ENCODE data around the gene UPK3A.
"Not testable (repeated sequence)": the region's sequence is repeated elsewhere in the genome, so short reads cannot be mapped to it uniquely, and the experiment has no call there.

The UPK3A gene

DNA sequence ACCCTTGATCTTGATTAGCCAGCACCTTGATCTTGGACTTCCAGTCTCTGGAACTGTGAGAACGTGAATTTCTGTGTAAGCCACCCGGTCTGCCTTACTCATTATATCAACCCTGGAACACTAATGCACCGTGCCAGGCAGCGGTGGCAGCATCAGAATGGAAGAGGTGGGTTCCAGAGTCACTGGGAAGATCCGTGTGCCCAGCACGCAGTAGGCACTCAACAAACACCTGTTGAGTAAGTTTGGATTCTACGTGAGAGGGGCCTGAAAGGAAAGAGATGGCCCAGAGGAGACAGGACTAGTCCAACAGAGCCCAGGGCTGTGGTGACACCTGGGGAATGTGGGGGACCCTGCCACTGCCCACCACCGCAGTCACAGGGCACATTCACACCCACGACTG lies 6.6 kb upstream of the UPK3A start:
- DNase-seq, result no peak

DNA sequence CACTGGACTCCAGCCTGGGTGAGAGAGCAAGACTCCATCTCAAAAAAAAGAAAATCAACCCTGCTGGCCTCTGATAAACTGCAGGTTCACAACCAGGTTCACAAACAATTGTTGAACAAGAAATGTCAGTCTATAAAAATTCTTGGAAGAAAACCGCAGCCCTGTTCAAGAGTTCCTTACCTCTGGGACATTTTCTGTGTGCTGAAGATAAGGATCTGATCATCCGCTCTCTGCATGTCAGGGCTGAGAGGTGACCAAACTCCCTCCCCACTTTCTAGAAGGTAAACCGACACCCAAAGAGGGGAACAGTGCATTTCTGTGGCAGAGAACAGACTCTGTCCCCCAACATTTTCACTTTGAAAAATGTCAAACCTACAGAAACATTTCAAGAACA lies 4.2 kb upstream of the UPK3A start:
- no peak for DNase-seq

DNA sequence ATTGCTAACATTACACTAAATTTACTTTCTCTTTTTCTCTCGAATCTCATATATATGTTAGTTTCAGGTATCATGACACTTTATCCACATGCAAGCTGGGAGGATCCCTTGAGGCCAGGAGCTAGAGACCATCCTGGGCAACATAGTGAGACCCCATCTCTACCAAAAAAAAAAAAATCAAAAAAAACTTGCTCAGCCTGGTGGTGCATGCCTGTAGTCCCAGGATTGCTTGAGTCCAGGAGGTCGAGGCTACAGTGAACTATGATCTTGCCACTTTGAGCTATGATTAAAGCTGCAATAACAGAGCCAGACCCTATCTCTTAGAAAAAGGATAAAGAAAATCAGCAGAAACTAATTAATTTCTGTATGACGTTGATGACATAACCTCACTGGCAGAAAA lies 3.7 kb upstream of the UPK3A start:
- no peak for DNase-seq

DNA sequence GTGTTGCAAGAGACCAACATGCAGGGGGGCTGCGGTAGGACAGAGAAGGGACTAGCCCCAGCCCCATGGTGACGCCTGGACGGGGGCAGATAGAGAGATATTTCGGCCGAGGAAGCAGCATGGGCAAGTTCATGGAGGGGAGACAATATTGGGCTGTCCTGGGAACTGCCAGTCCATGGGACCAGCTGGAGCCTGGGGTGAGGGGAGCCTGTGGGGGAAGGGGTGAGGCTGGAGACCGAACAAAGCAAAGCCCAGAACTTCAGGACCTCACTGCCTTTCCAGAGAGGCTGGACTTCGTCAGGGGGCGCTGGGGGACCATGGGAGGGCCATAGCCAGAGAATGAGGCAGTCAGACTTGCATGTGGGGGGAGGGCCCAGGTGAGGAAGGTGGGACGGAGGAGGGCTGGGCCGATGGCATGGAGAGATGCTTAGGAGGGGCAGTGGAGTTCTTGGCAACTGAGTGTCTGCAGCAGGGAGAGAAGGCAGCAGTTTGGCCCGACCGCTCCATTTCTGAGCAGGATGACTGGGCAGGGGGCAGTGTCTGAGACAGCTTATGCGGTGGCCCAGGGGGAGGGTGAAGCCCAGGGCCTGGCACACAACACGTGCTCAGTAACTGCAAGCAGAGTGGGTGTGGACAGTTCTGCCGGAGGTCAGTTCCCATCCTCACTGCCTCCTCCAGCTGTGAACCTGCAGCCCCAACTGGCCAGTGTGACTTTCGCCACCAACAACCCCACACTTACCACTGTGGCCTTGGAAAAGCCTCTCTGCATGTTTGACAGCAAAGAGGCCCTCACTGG lies 712 bp downstream of the UPK3A start:
- DNase-seq, result no peak

DNA sequence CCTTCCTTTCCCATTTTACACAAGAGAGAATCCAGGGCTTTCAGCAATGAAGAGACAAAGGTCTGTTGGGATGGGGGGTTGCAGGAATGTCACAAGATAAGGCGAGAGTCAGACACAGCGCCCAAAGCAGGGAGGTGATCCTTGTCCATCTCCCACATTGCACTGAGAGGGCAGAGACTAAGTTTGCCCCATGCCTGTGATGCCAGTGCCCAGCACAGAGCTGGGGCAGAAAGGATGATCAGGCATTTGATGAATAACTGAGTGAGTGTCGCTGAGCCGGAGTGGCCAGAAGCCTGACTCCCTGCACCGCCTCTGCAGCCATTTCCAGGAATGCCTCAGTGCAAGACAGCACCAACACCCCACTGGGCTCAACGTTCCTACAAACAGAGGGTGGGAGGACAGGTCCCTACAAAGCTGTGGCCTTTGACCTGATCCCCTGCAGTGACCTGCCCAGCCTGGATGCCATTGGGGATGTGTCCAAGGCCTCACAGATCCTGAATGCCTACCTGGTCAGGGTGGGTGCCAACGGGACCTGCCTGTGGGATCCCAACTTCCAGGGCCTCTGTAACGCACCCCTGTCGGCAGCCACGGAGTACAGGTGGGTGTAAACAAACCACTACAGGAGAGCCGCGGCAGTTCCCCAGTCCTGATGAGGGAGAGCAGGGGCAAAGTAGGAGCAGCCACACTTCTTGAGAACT lies 2.3 kb downstream of the UPK3A start:
- no peak for DNase-seq

DNA sequence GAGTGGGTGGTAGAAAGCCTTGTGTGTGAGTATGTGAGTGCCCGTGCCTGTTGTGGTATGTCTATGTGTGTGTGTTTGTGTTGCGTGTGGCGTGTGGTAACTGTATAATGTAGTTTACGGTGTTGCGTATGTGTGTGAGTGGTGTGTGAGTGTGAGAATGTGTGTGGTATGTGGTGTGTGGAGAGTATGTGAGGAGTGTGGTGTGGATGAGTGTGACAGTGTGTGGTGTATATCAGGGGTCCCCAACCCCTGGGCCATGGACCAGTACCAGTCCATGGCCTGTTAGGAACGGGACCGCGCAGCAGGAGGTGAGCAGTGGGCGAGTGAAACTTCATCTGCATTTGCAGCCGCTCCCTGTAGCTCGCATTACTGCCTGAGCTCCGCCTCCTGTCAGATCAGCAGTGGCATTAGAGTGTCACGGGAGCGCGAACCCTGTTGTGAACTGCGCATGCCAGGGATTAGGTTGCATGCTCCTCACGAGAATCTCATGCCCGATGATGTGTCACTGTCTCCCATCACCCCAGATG lies 5.7 kb downstream of the UPK3A start:
- DNase-seq, result peak in 2 of 56 donors; percentile 10 to 11

DNA sequence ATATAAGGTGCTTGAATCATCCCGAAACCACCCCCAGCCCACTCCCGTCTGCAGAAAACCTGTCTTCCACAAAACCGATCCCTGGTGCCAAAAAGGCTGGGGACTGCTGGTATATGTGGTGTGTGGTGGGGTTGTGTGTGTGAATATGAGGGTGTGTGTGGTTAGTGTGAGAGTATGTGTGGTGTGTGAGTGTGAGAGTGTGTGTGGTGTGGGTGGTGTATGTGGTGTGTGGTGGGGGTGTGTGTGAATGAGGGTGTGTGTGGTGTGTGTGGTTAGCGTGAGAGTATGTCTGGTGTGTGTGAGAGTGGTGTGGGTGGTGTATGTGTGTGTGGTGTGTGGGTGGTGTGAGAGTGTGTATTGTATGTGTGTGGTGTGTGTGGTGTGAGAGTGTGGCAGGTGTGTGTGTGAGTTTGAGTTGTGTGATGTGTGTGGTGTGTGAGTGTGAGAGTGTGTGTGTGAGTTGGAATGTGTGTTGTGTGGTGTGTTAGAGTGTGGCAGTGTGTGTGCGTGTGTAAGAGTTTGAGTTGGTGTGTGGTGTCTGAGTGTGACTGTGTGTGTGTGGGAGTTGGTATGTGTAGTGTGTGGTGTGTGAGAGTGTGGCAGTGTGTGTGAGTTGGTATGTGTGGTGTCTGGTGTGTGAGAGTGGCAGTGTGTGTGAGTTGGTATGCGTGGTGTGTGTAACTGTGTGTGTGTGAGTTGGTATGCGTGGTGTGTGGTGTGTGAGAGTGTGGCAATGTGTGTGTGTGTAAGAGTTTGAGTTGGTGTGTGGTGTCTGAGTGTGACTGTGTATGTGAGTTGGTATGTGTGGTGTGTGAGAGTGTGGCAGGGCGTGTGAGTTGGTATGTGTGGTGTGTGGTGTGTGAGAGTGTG lies 6.5 kb downstream of the UPK3A start:
- no peak for DNase-seq

DNA sequence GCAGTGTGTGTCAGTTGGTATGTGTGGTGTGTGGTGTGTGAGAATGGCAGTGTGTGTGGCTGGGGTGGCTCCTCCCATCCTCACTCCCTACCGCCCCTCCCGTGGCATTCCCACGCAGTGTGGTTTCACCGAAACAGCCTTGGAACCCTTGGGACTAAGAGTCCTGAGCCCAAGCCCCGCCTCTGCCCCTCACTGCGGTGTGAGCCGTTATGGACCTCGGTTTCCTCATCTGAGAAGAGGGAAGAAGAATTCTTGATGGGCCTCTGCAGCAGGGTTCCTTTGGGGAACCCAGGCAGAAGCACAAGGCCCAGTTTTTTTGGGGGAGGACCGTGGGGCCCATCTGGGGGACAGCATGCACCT lies 7.2 kb downstream of the UPK3A start:
- DNase-seq, result no peak

DNA sequence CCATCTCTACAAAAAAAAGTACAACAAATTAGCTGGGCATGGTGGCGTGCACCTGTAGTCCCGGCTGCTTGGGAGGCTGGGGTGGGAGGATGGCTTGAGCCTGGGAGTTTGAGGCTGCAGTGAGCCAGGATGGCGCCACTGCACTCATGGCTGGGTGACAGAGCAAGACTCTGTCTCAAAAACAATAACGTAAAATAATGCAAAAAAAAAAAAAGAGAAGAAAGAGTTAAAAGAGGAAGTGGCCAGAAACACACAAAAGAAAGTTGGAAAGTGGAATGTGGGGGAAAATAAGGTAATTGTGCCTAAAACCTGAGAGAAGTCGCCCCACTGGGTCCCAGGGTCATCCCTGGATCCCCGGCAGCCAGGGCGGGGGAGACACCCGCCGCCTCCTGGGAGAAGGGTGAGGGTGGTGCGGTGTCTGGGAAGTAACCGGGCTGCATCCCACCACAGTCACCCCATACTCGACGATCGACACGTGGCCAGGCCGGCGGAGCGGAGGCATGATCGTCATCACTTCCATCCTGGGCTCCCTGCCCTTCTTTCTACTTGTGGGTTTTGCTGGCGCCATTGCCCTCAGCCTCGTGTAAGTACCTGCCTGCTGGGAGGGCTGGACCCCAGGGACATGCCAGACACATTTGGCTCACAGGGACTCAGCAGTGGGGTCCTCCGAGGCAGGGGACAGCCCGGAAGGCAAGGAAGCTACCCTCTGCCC lies 8.1 kb downstream of the UPK3A start:
- peak in 1 of 56 donors; percentile 13 for DNase-seq

DNA sequence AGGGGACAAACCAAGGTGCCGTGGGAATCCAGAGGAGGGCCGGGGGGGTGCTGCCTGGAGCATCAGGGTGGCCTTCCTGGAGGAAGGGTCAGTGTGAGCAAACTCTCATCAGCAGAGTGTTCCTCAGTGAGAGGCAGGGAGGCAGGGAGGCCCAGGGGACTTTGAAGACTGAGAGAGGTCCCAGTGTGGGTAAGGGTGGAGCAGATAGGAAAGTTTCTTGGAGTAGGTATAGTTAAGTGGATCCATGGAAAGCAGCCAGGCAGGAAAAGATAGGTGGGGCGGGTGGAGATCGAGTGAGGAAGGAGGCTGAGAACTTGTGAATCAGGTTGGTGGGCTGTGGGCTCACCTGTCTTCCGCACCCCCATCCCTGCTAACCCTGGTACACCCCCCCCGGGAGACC lies 9.3 kb downstream of the UPK3A start:
- DNase-seq, result no peak

DNA sequence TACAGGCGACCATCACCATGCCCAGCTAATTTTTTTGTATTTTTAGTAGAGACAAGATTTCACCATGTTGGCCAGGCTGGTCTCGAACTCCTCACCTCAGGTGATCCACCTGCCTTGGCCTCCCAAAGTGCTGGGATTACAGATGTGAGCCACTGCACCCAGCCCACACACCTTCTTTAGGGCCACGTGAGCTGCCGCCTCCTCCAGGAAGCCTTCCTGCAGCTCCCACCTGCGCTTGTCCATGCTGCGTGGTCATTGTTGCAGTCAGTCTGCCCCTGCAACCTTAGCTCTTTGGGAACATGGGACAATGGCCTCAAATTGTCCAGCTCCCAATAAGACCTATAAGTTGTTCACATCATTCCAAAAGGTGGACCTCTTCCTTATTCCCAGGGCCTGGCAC lies 10.3 kb downstream of the UPK3A start:
- DNase-seq, result not testable (repeated sequence)

DNA sequence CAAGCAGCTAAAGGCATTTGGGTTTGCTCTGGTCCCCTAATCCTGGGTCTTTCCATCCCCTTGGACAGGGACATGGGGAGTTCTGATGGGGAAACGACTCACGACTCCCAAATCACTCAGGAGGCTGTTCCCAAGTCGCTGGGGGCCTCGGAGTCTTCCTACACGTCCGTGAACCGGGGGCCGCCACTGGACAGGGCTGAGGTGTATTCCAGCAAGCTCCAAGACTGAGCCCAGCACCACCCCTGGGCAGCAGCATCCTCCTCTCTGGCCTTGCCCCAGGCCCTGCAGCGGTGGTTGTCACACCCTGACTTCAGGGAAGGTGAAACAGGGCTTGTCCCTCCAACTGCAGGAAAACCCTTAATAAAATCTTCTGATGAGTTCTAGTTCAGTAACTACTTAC lies 10.7 kb downstream of the UPK3A start:
- DNase-seq, result no peak

DNA sequence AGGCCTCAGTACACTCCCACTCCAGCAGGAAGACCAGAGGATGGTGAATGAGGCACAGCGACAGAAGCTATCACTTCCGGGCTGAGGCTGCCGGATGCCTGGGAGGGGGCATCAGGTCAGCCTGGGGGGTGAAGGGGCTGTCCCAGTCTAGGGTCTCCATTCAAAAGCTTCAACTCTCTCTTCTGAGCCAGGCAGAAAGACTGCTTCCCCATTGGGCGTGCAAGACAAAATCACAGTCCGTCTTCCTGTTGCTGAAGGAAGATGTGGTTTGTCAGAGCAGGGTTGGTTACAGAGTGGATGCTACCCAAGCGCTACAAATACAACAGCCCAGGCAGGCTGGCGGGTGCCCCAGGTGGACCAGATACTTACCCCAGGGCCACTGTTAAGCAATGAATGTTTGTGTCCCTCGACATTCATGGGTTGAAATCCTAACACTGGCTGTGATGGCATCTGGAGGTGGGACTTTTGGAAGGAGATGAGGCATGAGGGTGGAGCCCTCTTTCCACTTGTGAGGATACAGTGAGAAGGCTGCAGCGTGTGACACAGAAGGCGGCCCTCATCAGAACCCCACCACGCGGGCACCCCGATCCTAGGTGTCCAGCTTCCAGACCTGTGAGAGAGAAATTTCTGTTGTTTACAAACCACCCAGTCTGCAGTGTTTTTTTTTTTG lies 12.0 kb downstream of the UPK3A start:
- DNase-seq, result no peak

DNA sequence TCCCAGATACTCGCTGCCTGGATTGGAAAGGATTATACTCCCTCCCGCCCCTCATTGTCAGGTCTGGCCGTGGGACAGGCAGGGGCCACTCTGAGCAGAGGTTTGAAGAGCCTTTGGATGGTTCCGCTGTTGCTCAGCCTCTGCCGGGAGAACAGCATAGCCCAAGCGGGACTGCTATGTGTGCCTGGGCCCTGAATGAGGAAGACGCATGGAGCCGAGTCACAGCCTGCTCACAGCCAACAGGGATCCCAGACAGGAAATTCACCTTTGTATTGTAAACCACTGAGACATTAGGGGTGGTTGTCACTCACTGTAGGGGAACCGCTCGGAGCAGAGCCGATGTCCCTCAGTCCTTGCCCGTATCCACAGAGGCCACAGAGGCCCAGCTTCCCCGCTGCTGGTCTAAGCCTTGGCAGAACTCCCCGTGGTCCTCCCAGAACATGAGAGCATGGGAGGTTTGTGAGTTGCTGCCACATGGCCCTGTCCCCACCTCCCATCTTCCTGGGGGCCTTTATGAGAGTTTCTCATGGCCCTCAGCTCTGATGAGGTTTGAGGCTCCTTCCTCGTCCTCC lies 14.3 kb downstream of the UPK3A start:
- DNase-seq, result no peak

DNA sequence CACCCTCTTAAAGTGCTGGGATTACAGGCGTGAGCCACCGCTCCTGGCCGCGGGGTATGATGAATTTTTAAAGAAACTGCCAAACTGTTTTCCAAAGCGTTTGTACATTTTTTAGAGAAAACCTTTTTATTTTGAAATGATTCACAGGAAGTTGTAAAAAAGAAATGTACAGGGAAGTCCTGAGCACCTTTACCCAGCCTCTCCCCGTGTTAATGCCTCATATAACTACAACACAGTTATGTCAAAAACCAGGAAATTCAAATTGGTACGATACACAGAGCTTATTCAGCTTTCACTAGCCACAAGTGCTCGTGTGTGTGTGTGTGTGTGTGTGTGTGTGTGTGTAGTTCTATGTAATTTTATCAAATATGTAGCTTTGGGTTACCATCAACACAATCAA lies 18.0 kb downstream of the UPK3A start:
- DNase-seq, result no peak

DNA sequence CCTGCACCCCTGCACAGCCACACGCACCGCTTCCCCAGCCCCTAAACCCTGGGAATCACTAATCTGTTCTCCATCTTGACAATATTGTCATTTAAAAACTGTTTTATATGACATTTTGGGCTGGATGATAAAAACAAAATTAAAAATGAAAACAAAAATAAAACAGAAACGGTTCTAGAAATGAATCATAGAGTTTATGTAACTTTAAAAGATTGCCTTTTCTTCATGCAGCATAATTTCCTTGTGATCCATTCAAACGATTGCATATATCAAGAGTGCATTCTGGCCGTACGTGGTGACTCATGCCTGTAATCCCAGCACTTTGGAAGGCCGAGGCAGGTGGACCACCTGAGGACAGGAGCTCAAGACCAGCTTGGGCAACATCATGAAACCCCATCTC lies 18.4 kb downstream of the UPK3A start:
- no peak for DNase-seq

DNA sequence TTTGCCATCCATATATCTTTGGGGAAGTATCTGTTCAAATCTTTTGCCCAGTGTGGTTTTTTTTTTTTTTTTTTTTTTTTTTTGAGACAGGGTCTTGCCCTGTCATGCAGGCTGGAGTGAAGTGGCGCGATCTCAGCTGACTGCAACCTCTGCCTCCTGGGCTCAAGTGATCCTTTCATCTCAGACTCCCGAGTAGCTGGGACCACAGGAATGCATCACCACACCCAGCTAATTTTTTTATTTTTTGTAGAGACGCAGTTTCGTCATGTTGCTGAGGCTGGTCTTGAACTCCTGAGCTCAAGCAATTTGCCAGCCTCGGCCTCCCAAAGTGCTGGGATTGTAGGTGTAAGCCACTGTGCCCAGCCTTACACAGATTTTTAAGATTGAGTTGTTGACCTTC lies 20.2 kb downstream of the UPK3A start:
- no peak for DNase-seq

DNA sequence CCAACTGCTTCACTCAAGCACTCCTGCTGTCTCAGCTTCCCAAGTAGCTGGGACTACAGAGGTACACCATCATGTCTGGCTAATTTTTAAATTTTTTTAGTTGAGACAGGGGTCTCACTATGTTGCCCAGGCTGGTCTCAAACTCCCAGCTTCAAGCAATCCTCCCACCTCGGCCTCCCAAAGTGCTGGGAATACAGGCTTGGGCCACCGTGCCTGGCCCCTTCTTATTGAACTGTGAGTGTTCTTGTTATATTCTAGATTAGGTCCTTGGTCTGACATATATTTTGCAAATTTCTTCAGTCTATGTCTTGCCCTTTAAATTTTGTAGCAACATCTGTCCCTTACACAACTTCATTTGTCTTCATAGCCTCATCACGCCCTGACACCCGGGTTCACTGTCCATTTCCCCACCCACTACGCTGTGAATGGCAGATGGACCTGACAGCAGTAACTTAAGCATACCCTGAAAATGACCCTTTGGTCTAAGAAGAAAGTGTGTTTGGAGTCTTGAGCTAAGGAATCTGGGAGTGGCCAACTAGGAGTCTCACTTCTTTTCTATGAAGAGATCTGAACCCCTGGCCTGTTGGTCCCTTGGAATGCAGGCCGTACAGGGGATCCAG lies 20.8 kb downstream of the UPK3A start:
- no peak for DNase-seq

DNA sequence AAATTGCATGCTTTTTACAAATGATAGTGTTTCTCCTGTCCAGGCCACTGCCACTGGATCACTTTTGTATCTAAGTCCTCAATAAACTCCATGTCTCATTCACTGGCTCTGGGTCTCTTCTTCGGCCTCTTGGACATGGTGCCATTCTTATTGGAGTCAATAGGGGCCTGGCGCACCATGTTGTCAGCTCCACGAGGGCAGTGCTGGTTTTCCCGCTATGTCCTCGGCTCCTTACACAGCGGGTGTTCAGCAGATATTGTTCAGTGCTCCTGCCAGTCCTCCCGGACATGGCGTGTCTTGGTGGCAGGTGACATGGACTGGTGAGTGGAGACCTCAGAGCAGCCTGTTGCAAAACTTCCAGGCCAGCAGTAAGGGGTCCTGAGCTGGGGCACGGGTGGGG lies 21.4 kb downstream of the UPK3A start:
- DNase-seq, result no peak

DNA sequence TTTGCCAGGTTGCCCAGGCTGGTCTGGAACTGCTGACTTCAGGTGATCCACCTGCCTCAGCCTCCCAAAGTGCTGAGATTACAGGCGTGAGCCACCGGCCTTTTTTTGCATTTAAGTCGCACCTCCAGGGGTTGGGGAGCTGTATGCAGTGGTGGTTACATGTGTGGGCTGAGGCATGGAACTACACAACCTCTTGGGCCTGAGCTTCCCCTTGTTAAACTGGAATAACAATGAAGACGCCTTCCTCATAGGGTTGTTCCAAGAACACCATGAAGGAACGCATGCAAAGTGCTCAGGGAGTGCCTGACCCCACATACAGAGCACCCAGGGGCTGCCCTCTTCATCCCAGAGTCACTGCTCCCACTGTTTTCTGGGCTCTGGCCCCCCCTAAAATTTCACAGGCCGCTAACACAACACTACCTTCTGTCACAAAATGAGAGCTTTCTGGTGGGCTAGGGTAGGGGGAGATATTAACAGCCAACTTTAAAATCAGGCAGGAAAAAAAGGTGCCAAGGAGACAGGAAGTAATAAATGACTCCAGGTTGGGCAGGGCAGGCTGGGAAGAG lies 23.7 kb downstream of the UPK3A start:
- no peak for DNase-seq
